Bronchial epithelial cell (primary cell): ENCODE data around the gene APPL2. TPM values are rescaled to one million over a fixed set of nuclear protein-coding genes. Genes with fewer than 3 reads are reported as not detected.

Experiments used
- DNase-seq: peaks from one replicate; pipeline ENCODE4 v3.0.0-alpha.2; 2010; ENCODE audit warnings: low read depth
- FAIRE-seq: peaks from 2 replicates; lab custom pipeline; 2011; peaks lifted over from hg19 to GRCh38; lab: Jason Lieb, UNC
- H3K27me3 ChIP-seq: 2 replicates; pipeline ENCODE4 v1.5.1; 2011; ENCODE audit warnings: low read length; ENCODE audit not compliant: control insufficient read depth, insufficient read depth
- H3K36me3 ChIP-seq: 2 replicates; pipeline ENCODE4 v1.5.1; 2011; ENCODE audit warnings: low read length; ENCODE audit not compliant: control insufficient read depth, insufficient read depth
- H3K4me3 ChIP-seq: 2 replicates; pipeline ENCODE4 v1.5.1; 2011; ENCODE audit warnings: mild to moderate bottlenecking, low read depth, low read length, control low read depth
- total RNA-seq: library from RNA; depleted of rRNA; stranded (reverse); fragments of >200 nt; gene quantifications from 2 replicates; pipeline ENCODE4 v1.2.1, GENCODE V29; 2014
- TF ChIP-seq, protein P1 (sequence below): IDR thresholded peaks from 2 replicates; pipeline ENCODE4 v1.5.1; 2011; ENCODE audit warnings: mild to moderate bottlenecking, moderate library complexity, low read length, control low read depth, inconsistent platforms; ENCODE audit not compliant: insufficient read depth, severe bottlenecking

Gene APPL2
- total RNA-seq, 1 donor from 2014 or later, result 23.2 TPM

DNA sequence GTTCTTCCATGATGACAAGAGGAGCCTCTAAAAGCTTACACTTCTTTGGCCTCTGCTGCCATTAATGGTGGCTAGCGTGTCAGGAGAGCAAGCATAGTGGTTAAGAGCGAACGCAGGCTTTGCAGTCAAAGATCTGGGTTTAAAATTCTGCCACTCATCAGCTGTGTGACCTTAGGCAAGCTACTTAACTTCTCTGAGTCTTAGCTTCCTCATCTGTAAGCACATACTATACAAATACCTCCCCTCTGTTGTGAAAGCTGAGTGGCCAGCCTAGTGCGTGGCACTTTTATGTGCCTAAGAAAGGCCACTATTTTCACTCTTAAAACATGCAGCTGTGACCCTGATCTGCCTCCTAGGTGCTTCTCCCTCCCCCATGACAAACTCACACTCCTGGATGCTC, 11.6 kb downstream of the APPL2 start:
- DNase-seq (no peak), FAIRE-seq (no peak)
- TF ChIP-seq, protein P1, sequence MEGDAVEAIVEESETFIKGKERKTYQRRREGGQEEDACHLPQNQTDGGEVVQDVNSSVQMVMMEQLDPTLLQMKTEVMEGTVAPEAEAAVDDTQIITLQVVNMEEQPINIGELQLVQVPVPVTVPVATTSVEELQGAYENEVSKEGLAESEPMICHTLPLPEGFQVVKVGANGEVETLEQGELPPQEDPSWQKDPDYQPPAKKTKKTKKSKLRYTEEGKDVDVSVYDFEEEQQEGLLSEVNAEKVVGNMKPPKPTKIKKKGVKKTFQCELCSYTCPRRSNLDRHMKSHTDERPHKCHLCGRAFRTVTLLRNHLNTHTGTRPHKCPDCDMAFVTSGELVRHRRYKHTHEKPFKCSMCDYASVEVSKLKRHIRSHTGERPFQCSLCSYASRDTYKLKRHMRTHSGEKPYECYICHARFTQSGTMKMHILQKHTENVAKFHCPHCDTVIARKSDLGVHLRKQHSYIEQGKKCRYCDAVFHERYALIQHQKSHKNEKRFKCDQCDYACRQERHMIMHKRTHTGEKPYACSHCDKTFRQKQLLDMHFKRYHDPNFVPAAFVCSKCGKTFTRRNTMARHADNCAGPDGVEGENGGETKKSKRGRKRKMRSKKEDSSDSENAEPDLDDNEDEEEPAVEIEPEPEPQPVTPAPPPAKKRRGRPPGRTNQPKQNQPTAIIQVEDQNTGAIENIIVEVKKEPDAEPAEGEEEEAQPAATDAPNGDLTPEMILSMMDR, result no peak
- no peak overlapping the region for H3K4me3 ChIP-seq
- peaks cover 8% of the 10 kb centered on the region for H3K36me3 ChIP-seq
- H3K27me3 ChIP-seq, result no peaks in the 10 kb centered on the region

DNA sequence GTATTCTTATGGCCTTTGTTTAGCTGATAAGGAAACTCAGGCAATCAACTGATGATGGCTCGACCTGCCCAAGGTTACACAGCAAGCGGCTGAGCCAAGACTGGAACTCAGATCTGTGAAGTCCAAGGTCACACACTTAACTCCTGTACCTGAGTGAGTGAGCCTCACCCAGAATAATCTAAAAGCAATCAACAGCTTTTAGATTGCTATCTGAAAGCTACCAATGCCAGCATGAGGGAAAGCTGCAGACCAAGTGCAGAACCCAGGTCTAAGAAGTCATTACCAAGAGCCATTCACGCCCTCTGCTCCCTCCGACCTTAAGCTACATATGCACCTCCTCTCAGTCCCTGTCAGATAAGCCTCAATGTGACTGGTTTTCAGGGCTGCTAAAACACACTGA, 12.1 kb downstream of the APPL2 start:
- FAIRE-seq (no peak), DNase-seq (no peak)
- peaks cover 6% of the 10 kb centered on the region for H3K36me3 ChIP-seq
- H3K27me3 ChIP-seq, result no peaks in the 10 kb centered on the region
- H3K4me3 ChIP-seq, result no peak overlapping the region
- TF ChIP-seq, protein P1, result no peak

DNA sequence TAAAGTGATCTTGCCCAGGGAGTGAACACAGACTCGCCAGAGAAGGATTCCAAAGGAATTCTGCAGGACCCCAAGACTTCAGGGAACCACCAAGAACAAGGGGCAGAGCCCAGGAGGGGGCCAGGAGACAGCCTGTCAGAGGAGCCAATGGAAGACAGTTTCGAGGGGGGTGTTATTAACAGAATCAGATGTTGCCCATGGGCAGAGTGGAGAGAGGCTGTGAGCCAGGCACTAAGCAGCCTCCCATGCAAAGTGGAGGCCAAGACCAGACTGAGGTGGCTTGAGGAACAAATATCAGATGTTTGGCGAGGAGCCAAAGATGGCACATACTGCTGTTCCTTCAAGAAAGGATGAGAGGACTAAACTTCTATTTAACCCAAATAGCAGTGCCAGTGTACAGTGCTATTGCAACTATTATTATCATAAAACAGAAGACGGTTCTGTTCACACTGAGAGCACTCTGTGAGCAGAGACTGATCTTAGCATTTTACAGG, 12.6 kb downstream of the APPL2 start:
- no peak overlapping the region for H3K4me3 ChIP-seq
- no peak for DNase-seq
- TF ChIP-seq, protein P1, result no peak
- no peak for FAIRE-seq
- peaks cover 6% of the 10 kb centered on the region for H3K36me3 ChIP-seq
- H3K27me3 ChIP-seq, result no peaks in the 10 kb centered on the region

DNA sequence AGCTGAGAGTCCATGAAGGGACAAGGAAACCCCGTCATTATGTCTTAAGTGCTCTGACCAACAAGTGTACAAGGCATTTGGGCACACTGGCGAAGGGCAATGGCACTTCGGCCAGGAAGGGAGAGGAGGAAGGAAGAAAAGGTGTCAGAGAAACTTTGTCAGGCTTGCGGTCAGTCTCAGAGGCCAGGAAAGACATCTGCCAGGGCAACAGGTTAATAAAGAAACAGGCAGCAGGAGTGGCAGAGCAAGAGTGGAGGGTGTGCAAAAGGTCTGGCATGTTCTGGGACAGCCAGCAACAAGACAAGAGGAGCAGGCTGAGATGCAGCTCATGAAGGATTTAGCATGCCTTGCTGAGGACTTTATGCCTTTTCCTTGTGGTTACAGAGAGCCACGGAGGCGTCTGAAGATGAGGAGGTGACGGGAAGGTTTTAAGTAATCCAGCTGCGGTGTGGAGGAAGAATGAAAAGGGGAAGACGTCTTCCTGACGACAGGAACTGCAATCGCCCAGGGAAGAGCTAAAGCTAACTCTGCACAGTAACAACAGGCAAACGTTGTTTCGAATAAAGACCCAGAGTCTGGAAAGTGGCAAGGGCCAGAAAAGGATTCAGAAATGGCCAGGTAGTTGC, 13.1 kb downstream of the APPL2 start:
- DNase-seq (no peak), FAIRE-seq (no peak)
- TF ChIP-seq, protein P1, result no peak
- Histone ChIP-seq H3K36me3 (peaks cover 4% of the 10 kb centered on the region), H3K27me3 (no peaks in the 10 kb centered on the region), H3K4me3 (no peak overlapping the region)

DNA sequence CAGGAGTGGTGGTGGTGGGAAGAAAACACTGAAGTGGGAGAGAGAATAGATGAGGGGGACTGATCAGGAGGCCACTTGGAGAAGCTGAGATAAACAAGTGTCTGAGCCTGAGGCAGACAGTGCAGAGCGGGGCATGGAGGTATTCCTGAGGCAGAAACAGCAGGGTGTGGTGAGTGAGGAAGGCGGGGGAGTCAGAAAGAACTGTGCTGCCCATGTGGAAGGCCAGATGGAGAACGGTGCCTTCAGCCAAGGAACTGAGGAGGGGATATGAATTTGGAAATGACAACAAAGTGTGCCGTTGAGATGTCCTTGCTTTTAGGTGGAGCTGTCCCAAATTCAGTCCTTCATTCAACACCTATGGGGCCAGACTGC, 13.7 kb downstream of the APPL2 start:
- H3K27me3 ChIP-seq, result no peaks in the 10 kb centered on the region

More for the DNA sequence above, 13.7 kb downstream of the APPL2 start:
- TF ChIP-seq, protein P1, result no peak
- H3K4me3 ChIP-seq, result no peak overlapping the region
- no peak for FAIRE-seq
- no peak for DNase-seq
- H3K36me3 ChIP-seq, result peaks cover 3% of the 10 kb centered on the region
